Cardiac fibroblast (primary cell): ENCODE results near the gene CNGA1.

ENCODE experiments used
- DNase-seq, 2 donors: peaks; one replicate each; pipeline versions ENCODE4 v3.0.0 to v3.0.0-alpha.2; 2010; ENCODE audit warnings: low read depth in 2 of 2
- H3K4me3 ChIP-seq, 2 donors: replicated peaks in 1 of 2; 1 replicate in 1 of 2; 2 replicates in 1 of 2; pipeline ENCODE4 v1.5.1; 2011; ENCODE audit warnings: low read depth in 2 of 2, low read length in 2 of 2, mild to moderate bottlenecking in 2 of 2, moderate library complexity in 1 of 2
- CTCF ChIP-seq: IDR thresholded peaks from one replicate; pipeline ENCODE4 v1.5.1; 2011; ENCODE audit warnings: low read depth, mild to moderate bottlenecking, low read length, inconsistent platforms

Gene CNGA1

GRCh38 chr4:48047896-48048295 is 31.4 kb upstream of the CNGA1 start:
- TF ChIP-seq CTCF: no peak
- no peak overlapping the region for H3K4me3 ChIP-seq
- no peak for DNase-seq

GRCh38 chr4:48047421-48047844 is 31.0 kb upstream of the CNGA1 start:
- no peak for TF ChIP-seq CTCF
- H3K4me3 ChIP-seq: no peak overlapping the region
- DNase-seq: no peak

GRCh38 chr4:48046059-48046458 is 29.6 kb upstream of the CNGA1 start:
- no peak for TF ChIP-seq CTCF
- H3K4me3 ChIP-seq: no peak overlapping the region
- no peak for DNase-seq

- no peak overlapping the region for H3K4me3 ChIP-seq
- TF ChIP-seq CTCF: no peak
- no peak for DNase-seq
Measured at GRCh38 chr4:48044298-48044697, 27.8 kb upstream of the CNGA1 start.

GRCh38 chr4:48043504-48043903 is 27.0 kb upstream of the CNGA1 start:
- no peak overlapping the region for H3K4me3 ChIP-seq
- no peak for DNase-seq
- TF ChIP-seq CTCF: no peak

GRCh38 chr4:48042979-48043461 is 26.5 kb upstream of the CNGA1 start:
- no peak overlapping the region for H3K4me3 ChIP-seq
- no peak for TF ChIP-seq CTCF
- DNase-seq: no peak

GRCh38 chr4:48041535-48042137 is 25.2 kb upstream of the CNGA1 start:
- TF ChIP-seq CTCF: no peak
- DNase-seq: no peak
- no peak overlapping the region for H3K4me3 ChIP-seq
